Nephron (organoid): Measurements from ENCODE around the gene C1QTNF9.

ENCODE experiments used
- H3K27ac Mint-ChIP-seq, 3 experiments: 2 replicates each; pipeline ENCODE4 v1.8.0; 2020; ENCODE audit warnings: mixed read lengths in 3 of 3, mild to moderate bottlenecking in 2 of 3, moderate library complexity in 1 of 3
- H3K27me3 Mint-ChIP-seq: 2 replicates; pipeline ENCODE4 v1.8.0; 2021; ENCODE audit warnings: low read depth, mild to moderate bottlenecking, moderate library complexity, mixed read lengths
- H3K36me3 Mint-ChIP-seq: 2 replicates; pipeline ENCODE4 v1.8.0; 2020; ENCODE audit warnings: low read depth, mixed read lengths
- H3K4me1 Mint-ChIP-seq: 2 replicates; pipeline ENCODE4 v1.8.0; 2020; ENCODE audit warnings: mixed read lengths
- H3K4me3 Mint-ChIP-seq, 3 experiments: 2 replicates each; pipeline ENCODE4 v1.8.0; 2020; ENCODE audit warnings: mild to moderate bottlenecking in 3 of 3, mixed read lengths in 3 of 3, moderate library complexity in 2 of 3
- H3K9me3 Mint-ChIP-seq: 2 replicates; pipeline ENCODE4 v1.8.0; 2020; ENCODE audit warnings: mixed read lengths
- CTCF ChIP-seq, 3 experiments: fragments of 200-600 bp; sonication (generic); IDR thresholded peaks; one replicate each; pipeline ENCODE4 v1.5.0; 2021; ENCODE audit warnings: antibody characterized with exemption in 3 of 3; ENCODE audit not compliant: unreplicated experiment in 3 of 3

Gene C1QTNF9

GRCh38 chr13:24277761-24278160, 31.6 kb upstream of the C1QTNF9 start:
- TF ChIP-seq CTCF (IDR thresholded peaks at IDR 0.05; ENCODE audit: unreplicated experiment in 3 of 3), result no peak
- H3K27ac Mint-ChIP-seq, result peak overlapping the region in 2 of 3 experiments; percentile 30 to 85
- H3K27me3 Mint-ChIP-seq, result peaks cover 3% of the 10 kb centered on the region

GRCh38 chr13:24279327-24280110, 29.9 kb upstream of the C1QTNF9 start:
- H3K9me3 Mint-ChIP-seq, result no peaks in the 10 kb centered on the region
- no peak for TF ChIP-seq CTCF (IDR thresholded peaks at IDR 0.05; ENCODE audit: unreplicated experiment in 3 of 3)
- H3K36me3 Mint-ChIP-seq, result peaks cover 5% of the 10 kb centered on the region
- H3K4me3 Mint-ChIP-seq, result no peak overlapping the region
- peaks cover 3% of the 10 kb centered on the region for H3K27me3 Mint-ChIP-seq
- peaks cover 43% of the 10 kb centered on the region for H3K4me1 Mint-ChIP-seq
- peak overlapping the region; percentile 59 to 84 (median 59) for H3K27ac Mint-ChIP-seq

More at GRCh38 chr13:24277761-24278160, 31.6 kb upstream of the C1QTNF9 start:
- peaks cover 47% of the 10 kb centered on the region for H3K4me1 Mint-ChIP-seq
- no peaks in the 10 kb centered on the region for H3K9me3 Mint-ChIP-seq
- H3K4me3 Mint-ChIP-seq, result no peak overlapping the region
- peaks cover 4% of the 10 kb centered on the region for H3K36me3 Mint-ChIP-seq

GRCh38 chr13:24280720-24281119, 28.7 kb upstream of the C1QTNF9 start:
- TF ChIP-seq CTCF (IDR thresholded peaks at IDR 0.05; ENCODE audit: unreplicated experiment in 3 of 3), result no peak
- peak overlapping the region; percentile 26 to 84 (median 83) for H3K27ac Mint-ChIP-seq
- no peaks in the 10 kb centered on the region for H3K9me3 Mint-ChIP-seq
- H3K36me3 Mint-ChIP-seq, result peaks cover 11% of the 10 kb centered on the region
- H3K4me1 Mint-ChIP-seq, result peaks cover 35% of the 10 kb centered on the region
- H3K27me3 Mint-ChIP-seq, result peaks cover 3% of the 10 kb centered on the region
- H3K4me3 Mint-ChIP-seq, result no peak overlapping the region

GRCh38 chr13:24281188-24282008, 28.0 kb upstream of the C1QTNF9 start:
- H3K27me3 Mint-ChIP-seq, result peaks cover 3% of the 10 kb centered on the region
- H3K4me1 Mint-ChIP-seq, result peaks cover 32% of the 10 kb centered on the region
- peak overlapping the region; percentile 23 to 84 (median 83) for H3K27ac Mint-ChIP-seq
- H3K4me3 Mint-ChIP-seq, result no peak overlapping the region
- TF ChIP-seq CTCF (IDR thresholded peaks at IDR 0.05; ENCODE audit: unreplicated experiment in 3 of 3), result no peak
- no peaks in the 10 kb centered on the region for H3K9me3 Mint-ChIP-seq
- H3K36me3 Mint-ChIP-seq, result peaks cover 11% of the 10 kb centered on the region

GRCh38 chr13:24282256-24282655, 27.1 kb upstream of the C1QTNF9 start:
- H3K27me3 Mint-ChIP-seq, result peaks cover 3% of the 10 kb centered on the region
- no peaks in the 10 kb centered on the region for H3K9me3 Mint-ChIP-seq
- H3K36me3 Mint-ChIP-seq, result peaks cover 11% of the 10 kb centered on the region
- peaks cover 27% of the 10 kb centered on the region for H3K4me1 Mint-ChIP-seq
- no peak for TF ChIP-seq CTCF (IDR thresholded peaks at IDR 0.05; ENCODE audit: unreplicated experiment in 3 of 3)
- H3K27ac Mint-ChIP-seq, result peak overlapping the region; percentile 34 to 63 (median 60)
- no peak overlapping the region for H3K4me3 Mint-ChIP-seq
